Renal cortical epithelial cell (primary cell): ENCODE data around the gene NEK4. TPM values are rescaled to one million over a fixed set of nuclear protein-coding genes. Genes with fewer than 3 reads are reported as not detected.

ENCODE experiments used
- DNase-seq: peaks from one replicate; pipeline ENCODE4 v3.0.0-alpha.2; 2011; ENCODE audit warnings: low read depth
- total RNA-seq: library from RNA; depleted of rRNA; stranded (reverse); fragments of >200 nt; gene quantifications from 2 replicates; pipeline ENCODE4 v1.2.3, GENCODE V29; 2014

Gene NEK4
- total RNA-seq, 1 donor from 2014 or later: 30.8 TPM

DNA sequence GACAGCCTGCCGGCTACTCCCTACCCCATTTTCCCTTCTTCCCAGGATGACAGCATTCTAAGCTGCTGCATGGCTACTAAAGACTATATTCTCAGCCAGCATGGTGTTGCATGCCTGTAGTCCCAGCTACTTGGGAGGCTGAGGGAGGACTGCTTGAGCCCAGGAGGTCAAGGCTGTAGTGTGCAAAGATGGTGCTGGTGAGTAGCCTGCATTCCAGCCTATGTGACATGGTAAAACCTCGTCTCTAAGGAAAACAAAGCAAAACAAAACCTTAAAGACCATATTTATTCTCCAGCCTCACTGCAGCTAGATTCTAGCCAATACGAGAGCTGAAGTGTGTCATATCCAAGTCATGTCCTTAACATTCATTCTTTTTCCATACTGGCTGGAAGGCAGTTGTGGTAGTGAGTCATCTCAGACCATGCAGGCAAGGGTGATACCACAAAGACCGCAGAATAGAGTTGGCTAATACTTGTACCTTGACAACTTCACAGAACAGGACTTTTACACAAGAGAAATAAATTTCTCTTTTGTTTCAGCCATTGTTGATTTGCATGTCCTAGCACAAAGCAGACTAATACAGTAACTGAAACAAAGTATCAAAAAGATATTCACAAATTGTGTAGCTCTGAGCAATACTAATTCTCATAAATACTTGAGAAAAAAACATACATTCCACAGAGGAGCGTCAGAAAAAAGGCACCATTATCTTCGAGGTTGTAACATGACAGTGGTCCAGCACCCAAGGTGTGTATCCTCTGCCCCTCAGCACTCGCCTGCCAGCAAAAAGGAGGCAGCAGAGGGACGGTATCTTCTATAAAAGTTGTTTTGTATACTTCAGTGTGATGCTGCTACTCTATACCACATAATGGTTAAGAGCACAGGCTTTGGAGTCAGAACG, 99.9 kb downstream of the NEK4 start:
- peak; percentile 100 for DNase-seq

DNA sequence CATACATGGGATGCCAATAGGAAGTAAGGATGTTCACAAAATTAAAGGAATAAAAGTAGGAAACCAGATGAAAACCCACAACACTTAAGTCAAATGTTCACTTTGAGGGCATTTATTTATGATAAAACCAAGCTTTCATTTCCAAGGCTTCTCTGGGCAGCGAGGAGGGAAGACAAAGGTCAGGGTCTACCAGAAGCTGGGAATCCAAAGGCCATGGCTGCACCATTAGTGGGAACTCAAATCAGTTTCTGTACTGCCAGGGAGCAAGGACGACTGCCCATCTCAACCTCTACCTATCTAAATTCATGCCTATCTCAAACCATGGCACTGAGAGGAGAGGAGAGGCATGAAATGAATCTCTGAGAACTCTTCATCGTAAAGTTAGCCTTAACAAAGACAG, 107.6 kb downstream of the NEK4 start:
- no peak for DNase-seq

DNA sequence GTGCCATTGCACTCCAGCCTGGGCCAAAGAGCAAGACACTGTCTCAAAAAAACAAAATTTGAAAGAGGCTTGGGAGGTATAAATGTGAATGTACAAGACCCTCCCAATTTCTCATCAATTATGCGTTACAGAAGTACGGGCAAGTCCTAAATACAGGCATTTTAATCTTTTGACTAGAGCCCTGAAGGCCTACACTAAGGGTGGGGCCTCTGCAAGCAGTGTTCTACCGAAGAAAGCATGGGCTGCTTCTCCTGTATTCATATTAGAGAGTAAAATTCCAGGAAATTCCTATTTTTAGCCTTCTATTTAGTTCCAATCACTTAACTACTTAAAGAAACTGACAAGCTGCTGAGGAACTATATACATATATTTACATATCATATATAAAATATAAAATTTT, 110.7 kb downstream of the NEK4 start:
- no peak for DNase-seq

Other genes with a start within 250 kb of the NEK4 start
- gene NT5DC2, start 237.1 kb downstream of the NEK4 start, total RNA-seq: 20.3 and 27.7 TPM in 2 replicates
- gene UQCC5, start 234.3 kb downstream of the NEK4 start, total RNA-seq: 0.69 and 2.4 TPM in 2 replicates
- gene PBRM1, start 85.0 kb downstream of the NEK4 start, total RNA-seq: 43.6 and 91.2 TPM in 2 replicates
- 113 and 177 TPM in 2 replicates for gene GNL3, start 84.9 kb downstream of the NEK4 start, total RNA-seq
- gene GLT8D1, start 65.1 kb downstream of the NEK4 start, total RNA-seq: 52.8 and 133 TPM in 2 replicates
- 52.4 and 77.1 TPM in 2 replicates for gene SPCS1, start 64.8 kb downstream of the NEK4 start, total RNA-seq
- gene ITIH1, start 6.7 kb upstream of the NEK4 start, total RNA-seq: not detected in 2 replicates
- not detected in 2 replicates for gene ITIH3, start 23.9 kb upstream of the NEK4 start, total RNA-seq
- gene ITIH4, start 59.7 kb upstream of the NEK4 start, total RNA-seq: 1.9 TPM in 1 of 2 replicates, not detected in the other
- gene MUSTN1, start 64.1 kb upstream of the NEK4 start, total RNA-seq: not detected in 2 replicates
- gene STIMATE, start 126.6 kb upstream of the NEK4 start, total RNA-seq: 11.5 and 12.1 TPM in 2 replicates